HG03571 (cell line): ENCODE results near the gene EIF4H.
"Not testable (repeated sequence)": the region's sequence is repeated elsewhere in the genome, so short reads cannot be mapped to it uniquely, and the experiment has no call there.

Experiments
- ATAC-seq: cut with Tn5 transposase; IDR thresholded peaks from one replicate; pipeline ENCODE4 v1.9.1; 2021; ENCODE audit not compliant: unreplicated experiment

EIF4H gene

DNA sequence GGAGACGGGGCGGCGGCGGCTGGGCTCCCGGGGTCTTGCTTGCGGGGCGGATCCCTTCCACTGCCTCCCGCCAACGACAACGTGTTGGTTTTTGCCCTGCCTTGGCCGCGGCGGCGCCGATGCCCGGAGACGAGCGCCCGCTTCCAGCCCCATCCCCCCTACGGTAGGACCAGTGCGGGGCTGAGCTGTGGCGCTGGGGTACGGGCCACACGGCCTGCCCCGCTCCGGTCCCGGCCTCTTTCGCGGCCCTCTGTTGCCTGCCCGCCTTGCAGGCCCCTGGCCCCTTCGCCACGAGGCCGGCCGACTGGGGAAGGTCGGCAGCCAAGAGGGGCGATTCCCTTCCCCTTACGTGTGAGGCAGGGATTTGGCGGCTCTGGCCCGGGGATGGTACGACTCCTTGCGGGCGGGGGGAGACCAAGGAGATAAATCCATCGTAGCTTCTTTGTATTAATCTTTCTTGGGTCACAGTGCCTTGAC is 488 bp downstream of the EIF4H start:
- peak; percentile 20 for ATAC-seq

DNA sequence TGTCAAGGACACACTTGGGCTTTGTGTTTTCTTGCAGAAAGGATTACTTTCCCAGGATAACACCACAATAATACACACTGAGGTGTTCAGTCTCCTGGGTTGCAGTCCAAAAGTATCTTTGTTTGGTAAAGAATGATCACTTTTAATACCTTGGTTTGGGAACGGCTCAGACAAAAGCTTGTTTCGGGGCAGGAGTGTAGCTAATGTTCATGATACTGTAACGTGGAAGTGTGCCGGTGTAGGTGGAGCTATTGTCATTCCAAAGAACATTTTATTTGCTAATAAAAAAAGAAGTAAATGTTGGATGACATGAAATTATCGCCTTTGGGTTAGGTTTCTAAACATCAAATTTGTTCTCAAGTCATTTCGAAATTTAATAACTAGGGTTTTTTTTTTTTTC is 1.2 kb downstream of the EIF4H start:
- ATAC-seq = no peak

DNA sequence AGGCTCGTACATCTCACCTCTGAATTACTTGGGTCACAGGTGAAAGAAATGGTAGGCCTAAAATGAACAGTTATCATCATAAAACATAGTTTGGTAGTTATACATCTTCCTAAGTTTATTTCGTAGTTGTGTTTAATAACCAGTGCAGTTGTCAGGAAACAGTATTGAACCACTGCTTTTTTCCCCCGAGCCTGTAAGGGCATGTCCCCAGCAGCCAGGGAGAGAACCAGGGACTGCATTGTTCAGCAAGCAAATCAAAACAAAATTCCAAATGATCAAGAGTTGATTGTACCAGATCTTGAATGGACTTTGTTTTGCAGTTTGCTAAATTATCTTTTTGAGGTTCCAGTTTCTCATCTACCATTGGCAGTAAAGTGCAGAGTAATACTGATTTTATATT is 2.4 kb downstream of the EIF4H start:
- ATAC-seq = no peak

- ATAC-seq = no peak
Observed at GRCh38 chr7:74178632-74179031, 4.5 kb downstream of the EIF4H start.

DNA sequence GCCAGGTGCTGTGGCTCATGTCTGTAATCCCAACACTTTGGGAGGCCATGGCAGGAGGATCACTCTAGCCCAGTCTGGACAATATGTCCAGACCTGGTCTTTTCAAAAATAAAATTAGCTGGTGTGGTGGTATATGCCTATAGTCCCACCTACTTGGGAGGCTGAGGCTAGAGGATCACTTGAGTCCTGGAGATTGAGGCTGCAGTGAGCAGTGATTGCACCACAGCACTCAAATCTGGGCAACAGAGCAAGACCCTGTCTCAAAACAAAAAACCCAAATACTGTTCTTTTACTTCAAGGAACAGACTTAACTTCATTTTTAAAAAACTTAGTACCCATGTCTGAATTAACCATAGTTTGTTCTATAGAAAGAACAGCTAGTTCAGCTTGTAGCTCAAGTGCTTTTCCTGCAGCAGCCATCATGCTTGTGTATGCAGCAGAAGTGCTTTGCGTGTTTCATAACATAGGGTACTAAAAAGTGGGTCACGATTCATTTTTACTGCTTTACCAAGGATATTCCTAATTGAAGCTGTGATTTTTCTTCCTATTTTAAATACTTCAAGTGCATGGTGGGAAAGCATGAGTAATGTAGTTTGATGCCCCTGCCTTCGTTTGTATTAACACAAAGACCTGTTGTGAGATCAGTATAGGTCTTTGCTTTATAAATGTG is 5.9 kb downstream of the EIF4H start:
- ATAC-seq = no peak

GRCh38 chr7:74180866-74181265 is 6.7 kb downstream of the EIF4H start:
- no peak for ATAC-seq

DNA sequence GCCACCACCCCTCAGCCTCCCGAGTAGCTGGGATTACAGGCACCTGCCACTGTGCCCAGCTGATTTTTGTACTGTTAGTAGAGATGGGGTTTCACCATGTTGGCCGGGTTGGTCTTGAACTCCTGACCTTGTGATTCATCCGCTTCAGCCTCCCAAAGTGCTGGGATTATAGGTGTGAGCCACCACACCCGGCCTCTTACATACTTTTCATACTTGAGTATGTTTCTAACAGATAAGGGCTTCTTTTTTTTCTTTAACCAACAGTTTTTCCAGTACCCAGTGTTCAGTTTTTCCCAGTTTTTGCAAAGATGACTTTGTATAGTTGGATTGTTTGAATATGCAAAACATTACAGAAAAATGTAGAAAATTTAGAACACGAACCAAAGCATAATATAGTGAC is 7.7 kb downstream of the EIF4H start:
- ATAC-seq = no peak

DNA sequence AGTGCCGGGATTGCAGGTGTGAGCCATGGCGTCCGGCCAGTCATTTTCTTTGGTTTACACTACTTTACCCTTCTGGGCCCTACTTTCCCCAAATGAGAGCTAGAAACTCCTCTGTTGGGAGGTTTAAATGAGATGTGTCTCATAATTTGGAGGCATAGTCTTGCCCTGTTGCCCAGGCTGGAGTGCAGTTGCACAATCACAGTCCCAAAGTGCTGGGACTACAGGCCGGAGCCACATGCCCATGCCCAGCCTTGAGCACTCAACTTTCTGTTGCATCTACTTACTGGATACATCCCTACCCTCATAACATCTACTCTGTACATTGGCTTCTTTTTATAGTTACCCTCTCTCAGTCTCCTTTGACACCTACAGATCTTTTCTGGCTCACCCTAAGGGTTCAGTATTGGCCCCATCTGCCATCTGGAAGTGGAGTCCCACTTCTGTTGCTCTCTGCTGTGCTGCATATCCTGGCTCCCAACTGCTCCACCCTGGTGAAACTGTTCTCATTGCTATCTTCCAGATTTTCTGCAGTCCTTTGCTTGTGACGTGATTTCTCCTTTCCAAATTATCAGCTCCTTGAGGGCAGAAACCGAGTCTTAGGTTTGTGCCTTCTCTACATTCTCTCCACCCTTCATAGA is 8.4 kb downstream of the EIF4H start:
- ATAC-seq = no peak

GRCh38 chr7:74183142-74183541 is 9.0 kb downstream of the EIF4H start:
- no peak for ATAC-seq

- ATAC-seq = no peak
Observed at GRCh38 chr7:74183653-74184450, 9.7 kb downstream of the EIF4H start.

DNA sequence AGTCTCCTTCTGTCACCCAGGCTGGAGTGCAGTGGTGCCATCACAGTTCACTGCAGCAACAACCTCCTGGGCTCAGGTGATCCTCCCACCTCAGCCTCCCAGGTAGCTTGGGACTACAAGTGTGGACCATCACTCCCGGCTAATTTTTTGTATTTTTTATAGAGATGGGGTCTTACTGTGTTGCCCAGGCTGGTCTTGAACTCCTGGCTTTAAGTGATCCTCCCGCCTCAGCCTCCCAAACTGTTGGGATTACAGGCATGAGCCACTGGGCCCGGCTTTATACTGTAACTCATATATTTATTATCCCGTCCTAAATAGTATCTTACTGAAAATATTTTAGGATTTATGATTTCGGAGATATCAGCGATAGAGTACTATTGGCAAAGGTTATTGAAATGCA is 10.9 kb downstream of the EIF4H start:
- no peak for ATAC-seq

GRCh38 chr7:74185636-74186035 is 11.5 kb downstream of the EIF4H start:
- ATAC-seq = no peak

DNA sequence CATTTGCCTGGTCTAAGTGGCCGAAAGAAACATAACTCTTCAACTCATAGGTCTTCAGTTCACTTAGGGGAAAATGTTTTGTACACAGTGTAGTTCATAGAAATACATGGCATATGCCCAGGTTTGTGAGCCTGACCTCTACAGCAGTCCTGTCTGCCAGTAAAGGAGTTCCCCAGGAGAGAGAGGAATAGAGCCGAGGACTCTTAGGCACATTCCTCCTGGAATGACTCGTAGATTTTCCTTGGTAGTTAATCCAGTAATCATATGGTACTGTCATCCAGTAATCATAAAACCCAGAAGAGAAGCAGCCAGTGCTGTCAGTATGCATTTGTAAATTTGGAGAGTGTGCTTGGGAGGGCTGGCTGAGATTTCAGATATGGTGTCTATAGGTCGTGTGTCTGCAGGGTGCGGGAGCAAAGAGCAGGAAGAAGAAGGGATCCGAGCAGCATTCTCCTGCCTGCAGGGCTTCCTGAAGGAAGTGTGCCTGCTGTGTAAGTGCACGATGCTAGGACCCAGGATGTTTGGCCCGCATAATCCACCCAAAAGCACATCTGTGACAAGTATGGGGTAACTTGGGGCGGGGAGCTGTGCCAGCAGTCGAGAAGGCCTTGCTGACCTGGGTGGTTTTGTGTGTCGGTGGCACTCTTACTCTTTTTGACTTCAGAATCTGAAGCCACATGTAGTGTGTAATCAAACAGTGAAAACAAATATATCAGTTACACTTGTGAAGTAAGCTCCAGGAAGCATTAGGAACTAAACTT is 13.9 kb downstream of the EIF4H start:
- no peak for ATAC-seq

DNA sequence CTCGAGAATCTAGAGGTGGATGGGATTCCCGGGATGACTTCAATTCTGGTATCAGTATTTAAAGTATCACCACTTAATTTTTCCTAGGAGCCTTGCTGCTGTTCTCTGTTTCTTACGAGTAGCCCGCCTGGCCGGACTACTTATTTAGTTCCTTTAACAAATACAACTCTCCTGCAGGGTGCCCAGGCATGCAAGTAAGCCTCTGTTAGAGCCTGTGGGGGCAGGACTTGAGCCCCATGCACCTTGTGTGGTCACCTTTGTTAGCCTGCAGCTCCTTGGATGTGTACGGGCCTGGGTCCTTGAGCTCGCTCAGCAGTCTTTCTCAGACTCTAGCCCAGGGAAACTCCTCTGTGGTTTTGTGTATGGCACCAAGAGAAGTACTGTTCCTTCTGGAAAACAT is 16.1 kb downstream of the EIF4H start:
- ATAC-seq = no peak

GRCh38 chr7:74191231-74191630 is 17.1 kb downstream of the EIF4H start:
- no peak for ATAC-seq

- no peak for ATAC-seq
Observed at GRCh38 chr7:74193054-74193453, 18.9 kb downstream of the EIF4H start.

GRCh38 chr7:74193913-74194312 is 19.8 kb downstream of the EIF4H start:
- no peak for ATAC-seq

DNA sequence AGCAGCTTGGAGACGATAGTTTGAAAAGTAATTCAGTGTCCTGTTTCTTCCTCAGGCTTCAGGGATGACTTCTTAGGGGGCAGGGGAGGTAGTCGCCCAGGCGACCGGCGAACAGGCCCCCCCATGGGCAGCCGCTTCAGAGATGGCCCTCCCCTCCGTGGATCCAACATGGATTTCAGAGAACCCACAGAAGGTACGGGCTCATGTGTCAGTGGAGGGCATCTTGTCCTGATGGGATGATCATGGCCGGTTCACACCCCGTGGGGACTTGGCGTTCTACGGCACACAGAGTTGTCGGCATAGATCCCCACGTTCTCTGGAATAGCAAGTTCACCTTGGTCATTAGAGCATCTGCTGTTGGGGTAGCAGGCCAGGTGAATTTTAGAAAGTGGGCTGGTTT is 20.5 kb downstream of the EIF4H start:
- ATAC-seq = no peak

DNA sequence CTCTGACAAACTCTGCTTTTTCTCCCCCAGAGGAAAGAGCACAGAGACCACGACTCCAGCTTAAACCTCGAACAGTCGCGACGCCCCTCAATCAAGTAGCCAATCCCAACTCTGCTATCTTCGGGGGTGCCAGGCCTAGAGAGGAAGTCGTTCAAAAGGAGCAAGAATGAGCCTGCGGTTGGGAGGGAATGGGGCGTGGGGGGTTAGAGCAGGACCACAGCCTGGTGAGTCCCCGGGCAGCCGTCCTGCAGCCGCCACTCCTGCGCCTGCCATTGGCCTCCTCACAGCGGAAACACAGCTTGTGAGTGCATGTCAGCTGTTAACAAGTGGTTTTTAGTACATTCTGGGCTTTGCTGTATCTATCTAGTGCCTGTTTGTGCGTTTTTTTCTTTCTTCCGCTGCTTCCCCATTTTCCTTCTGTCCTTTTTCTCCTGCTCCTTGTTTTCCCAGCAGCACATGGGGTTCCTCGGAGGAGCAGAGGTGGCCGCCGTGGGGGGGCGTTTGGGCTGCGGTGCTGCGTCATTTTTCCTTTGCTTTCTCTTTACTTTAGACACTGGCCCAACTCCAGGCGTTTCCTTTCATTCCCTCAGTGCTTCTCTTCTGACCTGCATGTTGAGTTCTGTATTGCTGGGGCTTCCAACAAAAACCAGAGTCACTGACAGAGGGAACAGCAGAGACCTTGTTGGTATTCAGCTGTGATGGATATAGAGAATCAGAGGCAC is 21.1 kb downstream of the EIF4H start:
- not testable (repeated sequence) for ATAC-seq

DNA sequence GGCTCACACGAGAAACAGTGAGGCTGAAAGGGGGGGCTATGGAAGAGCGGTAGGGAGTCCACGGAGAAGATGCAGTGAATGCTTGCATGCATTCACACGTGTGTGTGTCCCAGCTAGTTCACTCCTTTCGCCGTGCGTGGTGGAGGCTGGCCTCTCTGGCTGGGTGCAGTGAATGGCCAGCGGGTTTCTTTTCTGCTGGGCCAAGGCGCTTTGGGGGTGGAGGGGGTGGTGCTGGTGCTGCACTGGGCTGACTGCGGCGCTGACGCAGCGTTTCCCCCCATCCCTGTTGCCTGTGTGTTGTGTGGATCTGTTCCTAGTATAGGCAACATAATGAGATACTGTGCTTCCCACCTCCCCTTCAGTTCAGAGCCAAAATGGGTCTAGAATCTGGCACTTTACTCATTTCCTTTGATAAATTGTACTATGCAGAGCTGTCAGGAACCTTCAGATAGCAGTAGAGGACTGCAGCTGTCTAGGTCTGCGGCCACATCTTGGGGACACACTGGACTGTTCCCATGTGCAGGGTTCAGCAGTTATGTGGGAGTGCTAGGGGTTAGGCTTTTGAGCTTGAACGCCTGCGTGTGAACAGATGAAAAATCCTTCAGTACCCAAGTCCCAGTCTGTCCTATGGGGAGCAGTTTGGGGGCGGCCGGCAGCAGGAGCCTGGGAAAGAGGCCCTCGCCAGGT is 22.0 kb downstream of the EIF4H start:
- not testable (repeated sequence) for ATAC-seq
